Measurements from ENCODE around the gene ESPL1.

- no peak for TF ChIP-seq CTCF (IDR thresholded peaks at IDR 0.05; ENCODE audit: insufficient read depth, low read length, poor library complexity, severe bottlenecking)
- no peak for TF ChIP-seq EZH2phosphoT487 (conservative IDR thresholded peaks at IDR 0.05; ENCODE audit: low read length)
Measured at GRCh38 chr12:53239643-53240258, 28.3 kb upstream of the ESPL1 start.
